HG03135 (cell line): ENCODE results near the gene PGM1.

Experiments used
- ATAC-seq: cut with Tn5 transposase; IDR thresholded peaks from one replicate; pipeline ENCODE4 v1.9.1; 2021; ENCODE audit warnings: mild to moderate bottlenecking, moderate library complexity; ENCODE audit not compliant: unreplicated experiment

Gene PGM1

GRCh38 chr1:63663873-63664272, 70.7 kb downstream of the PGM1 start:
- ATAC-seq, result no peak

- no peak for ATAC-seq
Measured at GRCh38 chr1:63664742-63665141, 71.5 kb downstream of the PGM1 start.

DNA sequence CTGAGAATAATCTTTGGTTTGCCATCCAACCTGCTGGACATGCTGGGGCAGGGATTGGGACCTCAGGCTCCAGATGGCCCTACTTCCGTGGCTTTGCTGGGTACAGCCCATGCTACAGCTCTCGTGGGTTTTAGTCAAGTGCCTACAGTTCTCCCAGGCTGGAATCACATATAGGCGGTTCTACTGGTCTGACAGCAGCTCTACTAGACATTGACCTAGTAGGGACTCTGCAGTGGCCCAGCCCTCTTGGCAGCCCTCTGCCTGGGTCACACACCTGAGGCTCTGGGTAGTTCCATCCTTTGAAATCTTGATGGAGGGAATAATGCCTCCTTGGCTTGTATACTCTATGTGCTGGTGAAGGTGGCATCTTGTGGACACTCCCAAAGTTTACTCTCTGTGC, 72.2 kb downstream of the PGM1 start:
- ATAC-seq, result no peak

GRCh38 chr1:63665824-63666223, 72.6 kb downstream of the PGM1 start:
- ATAC-seq, result no peak

DNA sequence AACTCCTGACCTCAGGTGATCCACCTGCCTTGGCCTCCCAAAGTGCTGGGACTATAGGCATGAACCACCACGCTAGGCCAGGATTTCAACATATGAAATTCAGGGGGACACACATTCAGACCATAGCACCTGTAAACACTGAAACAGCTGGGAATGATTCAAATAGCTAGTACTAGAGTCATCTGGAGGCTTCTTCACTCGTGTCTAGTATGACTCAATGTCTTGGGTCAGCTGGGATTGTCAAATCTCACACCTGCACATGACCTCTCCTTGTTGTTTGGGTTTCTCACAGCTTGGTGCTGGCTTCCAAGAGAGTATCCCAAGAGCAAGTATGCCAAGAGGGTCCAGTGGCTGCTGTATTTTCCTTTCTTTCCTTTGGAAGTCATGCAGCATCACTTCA, 75.1 kb downstream of the PGM1 start:
- ATAC-seq, result no peak

GRCh38 chr1:63669151-63669961, 76.1 kb downstream of the PGM1 start:
- ATAC-seq, result no peak

- ATAC-seq, result no peak
Measured at GRCh38 chr1:63670164-63670563, 77.0 kb downstream of the PGM1 start.

DNA sequence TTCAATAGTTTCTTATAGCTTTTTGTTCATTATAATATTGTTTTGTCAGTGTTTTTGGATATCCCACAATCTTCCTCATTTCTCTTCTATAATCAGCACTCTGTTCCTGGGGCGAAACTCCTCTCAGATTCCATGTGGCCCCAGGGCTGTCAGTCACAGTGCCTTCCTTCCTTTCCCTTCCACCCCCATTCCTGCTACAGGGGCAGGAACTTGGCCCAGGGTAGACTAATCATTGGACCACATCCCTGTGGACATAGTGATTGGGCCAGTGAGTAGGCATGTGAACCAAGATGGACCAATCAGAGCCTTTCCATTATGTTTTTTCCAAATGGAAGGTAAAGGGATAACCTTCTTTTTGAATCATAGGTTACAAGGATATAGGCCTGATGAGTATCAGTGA, 78.3 kb downstream of the PGM1 start:
- ATAC-seq, result no peak

DNA sequence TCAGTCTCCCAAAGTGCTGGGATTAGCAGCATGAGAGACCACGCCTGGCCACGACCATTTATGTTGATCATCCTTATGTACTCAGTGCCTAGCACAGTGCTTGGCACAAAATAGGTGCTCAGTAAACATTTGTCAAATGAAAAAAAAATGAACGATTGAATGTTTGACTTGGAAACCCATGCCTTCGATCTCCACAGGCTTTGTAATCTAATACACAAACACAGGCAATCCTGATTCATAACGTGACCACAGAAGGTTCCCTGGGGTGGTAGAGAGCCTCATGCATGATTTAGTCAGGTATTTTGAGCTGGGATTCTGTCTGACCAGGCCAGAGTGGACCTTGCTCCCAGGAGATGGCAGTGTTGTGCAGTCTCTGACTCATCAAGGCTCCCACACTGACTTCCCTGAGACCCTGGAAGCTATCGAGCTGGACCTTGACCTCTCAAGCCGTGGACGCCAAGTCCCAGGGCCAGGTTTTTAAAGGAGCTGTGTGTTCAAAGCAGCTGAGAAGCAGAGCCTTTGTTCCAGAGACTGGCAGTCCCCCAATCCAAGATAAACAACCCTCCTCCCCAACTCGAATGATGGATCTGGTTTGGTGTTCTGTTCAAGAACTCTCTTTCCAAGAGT, 81.1 kb downstream of the PGM1 start:
- ATAC-seq, result no peak

- ATAC-seq, result no peak
Measured at GRCh38 chr1:63674865-63675419, 81.7 kb downstream of the PGM1 start.

GRCh38 chr1:63675420-63675931, 82.3 kb downstream of the PGM1 start:
- ATAC-seq, result no peak

GRCh38 chr1:63677497-63677896, 84.3 kb downstream of the PGM1 start:
- no peak for ATAC-seq

DNA sequence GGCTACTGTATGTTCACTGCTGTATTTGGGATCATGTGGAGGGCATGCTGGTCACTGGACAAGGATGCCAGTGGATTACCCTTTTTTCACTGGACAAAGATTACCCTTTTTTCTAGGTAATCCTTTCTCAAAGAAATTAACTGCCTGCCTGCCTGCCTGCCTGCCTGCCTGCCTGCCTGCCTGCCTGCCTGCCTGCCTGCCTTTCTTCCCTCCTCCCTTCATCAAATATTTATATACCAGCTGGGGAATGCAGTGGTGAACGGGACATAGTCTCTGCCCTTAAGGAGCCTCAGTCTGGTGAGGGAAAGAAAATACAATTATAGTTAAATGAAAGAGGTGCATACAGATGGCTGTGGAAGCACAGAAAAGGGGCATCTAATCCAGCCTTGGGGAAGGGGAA, 85.0 kb downstream of the PGM1 start:
- ATAC-seq, result no peak

- ATAC-seq, result no peak
Measured at GRCh38 chr1:63679076-63679475, 85.9 kb downstream of the PGM1 start.

GRCh38 chr1:63679589-63679988, 86.4 kb downstream of the PGM1 start:
- ATAC-seq, result no peak

GRCh38 chr1:63682936-63683335, 89.7 kb downstream of the PGM1 start:
- no peak for ATAC-seq

- no peak for ATAC-seq
Measured at GRCh38 chr1:63683759-63684158, 90.5 kb downstream of the PGM1 start.

DNA sequence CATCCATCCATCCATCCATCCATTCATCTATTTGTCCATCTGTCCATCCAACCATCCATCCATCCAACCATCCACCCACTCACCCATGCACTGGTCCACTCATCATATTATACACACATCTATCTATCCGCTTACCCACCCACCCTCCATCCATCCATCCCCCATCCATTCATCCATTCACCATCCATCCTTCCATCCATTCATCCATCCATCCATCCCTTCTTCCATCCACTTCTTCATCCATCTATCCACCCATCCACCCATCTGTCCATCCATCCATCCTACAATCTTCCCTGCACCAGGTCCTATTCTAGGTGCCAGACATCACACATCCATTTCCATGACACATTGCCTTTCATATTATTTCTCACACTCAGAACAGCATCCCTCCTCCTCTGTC, 93.5 kb downstream of the PGM1 start:
- ATAC-seq, result no peak

DNA sequence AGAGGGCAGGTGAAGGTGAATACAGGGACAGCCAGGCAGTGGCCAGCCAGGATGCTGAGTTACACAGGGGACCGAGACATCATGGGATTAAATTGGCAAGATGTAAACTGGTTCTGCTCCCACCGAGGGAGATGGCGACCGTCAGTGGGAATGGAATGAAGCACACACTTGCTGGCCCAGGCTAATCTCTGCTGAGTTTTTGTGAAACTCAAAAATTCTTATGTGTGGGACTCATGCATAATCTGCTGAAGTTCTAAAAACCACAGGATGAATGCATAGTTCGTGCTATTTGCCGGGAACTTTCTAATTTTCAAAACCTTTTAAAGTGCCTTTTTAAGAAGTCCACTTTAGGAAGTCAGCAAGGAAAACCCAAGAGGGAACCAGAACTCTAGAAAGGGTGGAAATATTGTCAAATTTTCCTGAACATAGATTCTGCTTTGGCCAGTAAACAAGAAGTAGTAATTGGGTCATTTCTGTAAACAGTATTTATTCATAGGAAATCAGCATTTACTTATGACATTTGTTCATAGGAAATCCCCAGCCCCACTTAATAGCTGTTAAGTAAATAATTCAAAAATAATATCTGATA, 95.2 kb downstream of the PGM1 start:
- ATAC-seq, result no peak

DNA sequence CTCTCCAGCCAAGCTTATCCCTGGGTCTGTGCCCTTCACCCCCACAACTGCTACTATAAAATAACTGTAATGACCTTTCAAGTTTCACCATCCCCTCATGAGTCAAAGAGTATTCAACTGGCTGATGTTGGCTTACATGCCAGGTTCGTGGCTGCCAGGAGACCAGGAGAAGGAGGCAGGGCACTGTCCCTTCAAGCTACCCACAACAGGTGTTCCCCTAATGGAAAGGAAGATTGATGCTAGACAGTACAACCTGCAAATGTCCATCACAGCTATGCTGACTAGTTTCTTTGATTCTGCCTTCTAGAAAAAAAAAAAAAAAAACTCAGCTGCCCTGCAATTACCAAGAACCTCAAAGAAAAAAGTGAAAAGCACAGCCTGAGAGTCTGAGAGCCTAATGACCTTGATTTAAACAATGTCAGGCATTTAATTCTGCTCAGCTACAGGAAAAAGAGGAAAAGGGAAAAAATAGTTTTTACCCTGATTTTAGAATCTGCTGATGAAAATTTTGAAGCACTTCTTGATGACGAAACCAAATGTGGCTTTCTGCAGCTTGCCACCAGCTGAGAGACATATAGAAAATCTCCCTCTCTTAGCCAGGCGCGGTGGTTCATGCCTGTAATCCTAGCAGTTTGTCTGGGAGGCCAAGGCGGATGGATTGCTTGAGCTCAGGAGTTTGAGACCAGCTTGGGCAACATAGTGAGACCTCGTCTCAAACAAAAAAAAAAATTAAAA, 97.9 kb downstream of the PGM1 start:
- ATAC-seq, result no peak
